HEK293 (cell line): ENCODE results near the gene RSPH3.

Experiments used
- KLF7 ChIP-seq: fragments of 450-650 bp; formaldehyde crosslinking; IDR thresholded peaks from 2 replicates; pipeline ENCODE4 v1.5.1; 2016; ENCODE audit warnings: missing biosample characterization, missing genetic modification characterization, borderline replicate concordance
- ZNF10 ChIP-seq: fragments of 450-650 bp; formaldehyde crosslinking; IDR thresholded peaks from 2 replicates; pipeline ENCODE4 v1.5.1; 2017; ENCODE audit warnings: missing biosample characterization, missing genetic modification characterization
- ZNF274 ChIP-seq, 2 experiments: fragments of 200-500 bp in 1 of 2; fragments of 450-650 bp in 1 of 2; sonication (Bioruptor generic) in 1 of 2; formaldehyde crosslinking in 1 of 2; IDR thresholded peaks; 2 replicates each; pipeline versions ENCODE4 v1.5.1 to v1.6.1; 2014 to 2016; ENCODE audit warnings: borderline replicate concordance in 1 of 2, inconsistent platforms in 1 of 2, low read length in 1 of 2, missing biosample characterization in 1 of 2, missing genetic modification characterization in 1 of 2
- ZNF37A ChIP-seq: fragments of 450-650 bp; IDR thresholded peaks from 2 replicates; pipeline ENCODE4 v1.5.1; 2018; ENCODE audit warnings: missing biosample characterization, missing genetic modification characterization
- ZNF837 ChIP-seq: fragments of 450-650 bp; formaldehyde crosslinking; IDR thresholded peaks from 2 replicates; pipeline ENCODE4 v1.5.1; 2016; ENCODE audit warnings: missing biosample characterization, missing genetic modification characterization
- TF ChIP-seq, protein P1 (sequence below): fragments of 450-650 bp; formaldehyde crosslinking; conservative IDR thresholded peaks from 2 replicates; pipeline ENCODE4 v1.5.1; 2016; ENCODE audit warnings: low read depth, missing biosample characterization, missing genetic modification characterization
- TF ChIP-seq, protein P2 (sequence below): fragments of 450-650 bp; formaldehyde crosslinking; IDR thresholded peaks from 2 replicates; pipeline ENCODE4 v1.5.1; 2017; ENCODE audit warnings: missing biosample characterization, missing genetic modification characterization

DNA sequence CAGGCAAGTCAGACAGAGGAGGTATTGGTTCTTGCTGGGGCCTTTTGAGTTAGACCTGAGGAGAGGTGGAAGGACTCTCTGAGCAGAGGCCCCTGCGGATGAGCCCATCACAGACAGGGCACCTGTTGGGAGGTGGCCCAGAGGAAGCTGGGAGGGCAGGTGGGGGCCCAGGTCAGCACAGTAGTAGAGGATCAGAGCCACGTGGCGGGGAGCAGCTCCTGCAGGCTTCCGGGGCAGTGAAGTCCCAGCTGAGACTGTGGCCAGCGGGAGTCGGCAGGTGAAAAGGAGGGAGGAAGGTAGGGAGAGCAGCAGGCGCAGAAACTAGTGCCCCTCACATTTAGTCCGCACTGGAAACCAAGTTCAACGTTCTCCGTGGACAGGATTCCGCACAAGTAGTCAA lies 61.8 kb downstream of the RSPH3 start:
- TF ChIP-seq ZNF274 (IDR thresholded peaks at IDR 0.05; ENCODE audit: low read length): no peak
- TF ChIP-seq ZNF274 (tag by site-specific recombination; IDR thresholded peaks at IDR 0.05; ENCODE audit: borderline replicate concordance): no peak
- TF ChIP-seq ZNF10 (tag by site-specific recombination): no peak
- TF ChIP-seq, protein P1, sequence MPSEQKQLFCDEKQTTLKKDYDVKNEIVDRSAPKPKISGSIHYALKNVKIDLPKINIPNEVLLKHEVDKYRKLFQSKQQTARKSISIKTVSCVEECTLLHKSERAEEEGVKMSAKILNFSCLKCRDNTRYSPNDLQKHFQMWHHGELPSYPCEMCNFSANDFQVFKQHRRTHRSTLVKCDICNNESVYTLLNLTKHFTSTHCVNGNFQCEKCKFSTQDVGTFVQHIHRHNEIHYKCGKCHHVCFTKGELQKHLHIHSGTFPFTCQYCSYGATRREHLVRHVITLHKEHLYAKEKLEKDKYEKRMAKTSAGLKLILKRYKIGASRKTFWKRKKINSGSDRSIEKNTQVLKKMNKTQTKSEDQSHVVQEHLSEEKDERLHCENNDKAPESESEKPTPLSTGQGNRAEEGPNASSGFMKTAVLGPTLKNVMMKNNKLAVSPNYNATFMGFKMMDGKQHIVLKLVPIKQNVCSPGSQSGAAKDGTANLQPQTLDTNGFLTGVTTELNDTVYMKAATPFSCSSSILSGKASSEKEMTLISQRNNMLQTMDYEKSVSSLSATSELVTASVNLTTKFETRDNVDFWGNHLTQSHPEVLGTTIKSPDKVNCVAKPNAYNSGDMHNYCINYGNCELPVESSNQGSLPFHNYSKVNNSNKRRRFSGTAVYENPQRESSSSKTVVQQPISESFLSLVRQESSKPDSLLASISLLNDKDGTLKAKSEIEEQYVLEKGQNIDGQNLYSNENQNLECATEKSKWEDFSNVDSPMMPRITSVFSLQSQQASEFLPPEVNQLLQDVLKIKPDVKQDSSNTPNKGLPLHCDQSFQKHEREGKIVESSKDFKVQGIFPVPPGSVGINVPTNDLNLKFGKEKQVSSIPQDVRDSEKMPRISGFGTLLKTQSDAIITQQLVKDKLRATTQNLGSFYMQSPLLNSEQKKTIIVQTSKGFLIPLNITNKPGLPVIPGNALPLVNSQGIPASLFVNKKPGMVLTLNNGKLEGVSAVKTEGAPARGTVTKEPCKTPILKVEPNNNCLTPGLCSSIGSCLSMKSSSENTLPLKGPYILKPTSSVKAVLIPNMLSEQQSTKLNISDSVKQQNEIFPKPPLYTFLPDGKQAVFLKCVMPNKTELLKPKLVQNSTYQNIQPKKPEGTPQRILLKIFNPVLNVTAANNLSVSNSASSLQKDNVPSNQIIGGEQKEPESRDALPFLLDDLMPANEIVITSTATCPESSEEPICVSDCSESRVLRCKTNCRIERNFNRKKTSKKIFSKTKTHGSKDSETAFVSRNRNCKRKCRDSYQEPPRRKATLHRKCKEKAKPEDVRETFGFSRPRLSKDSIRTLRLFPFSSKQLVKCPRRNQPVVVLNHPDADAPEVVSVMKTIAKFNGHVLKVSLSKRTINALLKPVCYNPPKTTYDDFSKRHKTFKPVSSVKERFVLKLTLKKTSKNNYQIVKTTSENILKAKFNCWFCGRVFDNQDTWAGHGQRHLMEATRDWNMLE (tag by site-specific recombination): no peak
- no peak for TF ChIP-seq ZNF837 (tag by site-specific recombination)
- TF ChIP-seq, protein P2, sequence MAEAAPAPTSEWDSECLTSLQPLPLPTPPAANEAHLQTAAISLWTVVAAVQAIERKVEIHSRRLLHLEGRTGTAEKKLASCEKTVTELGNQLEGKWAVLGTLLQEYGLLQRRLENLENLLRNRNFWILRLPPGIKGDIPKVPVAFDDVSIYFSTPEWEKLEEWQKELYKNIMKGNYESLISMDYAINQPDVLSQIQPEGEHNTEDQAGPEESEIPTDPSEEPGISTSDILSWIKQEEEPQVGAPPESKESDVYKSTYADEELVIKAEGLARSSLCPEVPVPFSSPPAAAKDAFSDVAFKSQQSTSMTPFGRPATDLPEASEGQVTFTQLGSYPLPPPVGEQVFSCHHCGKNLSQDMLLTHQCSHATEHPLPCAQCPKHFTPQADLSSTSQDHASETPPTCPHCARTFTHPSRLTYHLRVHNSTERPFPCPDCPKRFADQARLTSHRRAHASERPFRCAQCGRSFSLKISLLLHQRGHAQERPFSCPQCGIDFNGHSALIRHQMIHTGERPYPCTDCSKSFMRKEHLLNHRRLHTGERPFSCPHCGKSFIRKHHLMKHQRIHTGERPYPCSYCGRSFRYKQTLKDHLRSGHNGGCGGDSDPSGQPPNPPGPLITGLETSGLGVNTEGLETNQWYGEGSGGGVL (tag by site-specific recombination): no peak
- TF ChIP-seq KLF7: no peak
- no peak for TF ChIP-seq ZNF37A (tag by site-specific recombination)
